UCSD-AML1 (cell line): ENCODE results near the gene TCEA3.

Source experiments
- DNase-seq: peaks from one replicate; lab custom pipeline; 2025; ENCODE audit not compliant: unreplicated experiment; lab: John Stamatoyannopoulos, UW

The TCEA3 gene

DNA sequence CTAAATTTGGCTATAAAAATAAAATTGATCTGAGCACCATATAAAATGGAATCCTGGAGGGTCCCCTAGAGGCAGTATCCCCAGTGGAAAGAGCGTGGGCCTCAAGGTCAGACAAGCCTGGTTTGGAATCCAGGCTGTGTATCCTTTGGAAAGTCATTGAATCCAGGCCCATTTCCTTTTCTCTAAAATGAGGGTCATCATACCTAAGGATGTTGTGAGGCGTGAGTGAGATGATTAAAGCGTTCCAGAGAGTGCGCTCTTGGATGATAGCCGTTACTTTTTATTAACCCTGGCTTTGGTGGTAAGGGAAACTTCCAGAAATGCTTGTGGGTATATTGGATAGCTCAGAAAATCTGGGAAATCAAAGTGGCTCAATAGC is 54.2 kb downstream of the TCEA3 start:
- DNase-seq: no peak

DNA sequence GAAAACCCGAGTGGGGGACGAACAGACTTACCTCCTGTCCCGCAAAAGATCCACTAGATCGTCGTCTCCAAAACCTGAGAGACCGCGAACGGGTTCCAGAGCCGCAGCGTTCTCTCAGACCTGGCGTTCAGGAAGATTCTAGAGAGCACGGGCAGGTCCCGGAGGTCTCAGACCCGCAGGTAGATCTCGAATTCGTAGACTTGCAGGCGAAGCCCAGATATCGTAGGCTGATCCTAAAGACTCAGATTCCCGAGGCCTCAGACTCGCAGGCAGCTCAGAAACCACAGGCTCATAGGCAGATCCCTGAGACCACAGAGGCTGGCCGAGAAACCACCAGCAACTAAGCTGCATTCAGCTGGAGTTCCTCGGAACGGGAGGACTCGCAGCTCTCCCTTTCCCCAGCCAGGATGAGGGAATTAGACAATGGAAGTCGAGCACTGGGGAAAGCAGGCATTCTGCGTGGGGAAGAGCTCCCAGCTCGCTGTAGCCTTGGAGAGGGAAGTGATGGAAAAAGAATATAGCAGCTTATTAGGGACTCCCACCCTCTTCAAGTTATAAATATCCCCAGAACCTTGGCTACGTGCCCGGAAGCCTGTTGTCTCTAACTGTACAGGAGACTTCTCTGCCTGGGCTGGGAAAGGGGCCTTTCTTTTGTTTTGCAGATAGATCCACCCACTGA is 55.1 kb downstream of the TCEA3 start, which contains the start of gene ZNF436:
ZNF436 (minus strand) TSS at position 502 of the 679 bp plus-strand sequence. CDS start 1,831 bp downstream, outside the sequence.
- DNase-seq: peak; percentile 80

GRCh38 chr1:23368562-23369334 is 55.8 kb downstream of the TCEA3 start:
- peak; percentile 92 for DNase-seq

GRCh38 chr1:23367791-23368561 is 56.6 kb downstream of the TCEA3 start:
- DNase-seq: peak; percentile 98

DNA sequence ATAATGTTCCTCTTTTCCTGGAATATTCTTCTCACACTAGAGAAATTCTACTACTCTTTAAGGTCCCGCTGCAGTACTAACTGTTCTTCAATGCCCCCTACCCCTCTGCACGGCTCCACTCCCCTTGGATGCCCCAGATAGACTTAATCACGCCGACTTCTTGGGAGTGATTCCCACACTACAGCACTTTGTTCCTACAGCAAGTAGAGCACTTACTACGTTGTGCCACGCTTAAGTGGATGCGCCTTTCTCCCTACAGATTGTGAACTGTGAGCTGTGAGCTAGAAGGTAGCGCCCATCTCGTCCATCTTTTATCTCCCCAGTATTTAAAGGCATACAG is 57.1 kb downstream of the TCEA3 start:
- DNase-seq: no peak

DNA sequence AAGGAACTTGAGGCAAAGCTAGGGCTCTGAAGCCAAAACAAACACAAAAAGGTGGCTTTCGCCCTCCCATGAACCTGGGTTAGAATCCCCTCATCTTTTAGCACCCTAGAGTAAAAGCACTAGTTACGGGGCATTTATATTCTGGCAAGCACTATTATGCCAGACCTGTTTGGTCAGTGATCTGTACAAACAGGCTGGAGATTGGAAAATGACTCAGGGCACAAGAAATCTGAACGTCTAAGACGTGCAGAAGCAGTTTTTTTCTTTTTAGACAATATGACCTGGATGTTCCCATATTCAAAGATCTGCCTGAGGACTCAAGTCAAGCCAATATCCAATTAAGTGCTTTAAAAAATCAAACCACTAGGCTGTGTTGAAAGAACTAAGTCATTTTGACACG is 58.0 kb downstream of the TCEA3 start:
- DNase-seq: no peak

- no peak for DNase-seq
Measured at GRCh38 chr1:23366146-23366545, 58.4 kb downstream of the TCEA3 start.

GRCh38 chr1:23362218-23362713 is 62.3 kb downstream of the TCEA3 start:
- DNase-seq: no peak

DNA sequence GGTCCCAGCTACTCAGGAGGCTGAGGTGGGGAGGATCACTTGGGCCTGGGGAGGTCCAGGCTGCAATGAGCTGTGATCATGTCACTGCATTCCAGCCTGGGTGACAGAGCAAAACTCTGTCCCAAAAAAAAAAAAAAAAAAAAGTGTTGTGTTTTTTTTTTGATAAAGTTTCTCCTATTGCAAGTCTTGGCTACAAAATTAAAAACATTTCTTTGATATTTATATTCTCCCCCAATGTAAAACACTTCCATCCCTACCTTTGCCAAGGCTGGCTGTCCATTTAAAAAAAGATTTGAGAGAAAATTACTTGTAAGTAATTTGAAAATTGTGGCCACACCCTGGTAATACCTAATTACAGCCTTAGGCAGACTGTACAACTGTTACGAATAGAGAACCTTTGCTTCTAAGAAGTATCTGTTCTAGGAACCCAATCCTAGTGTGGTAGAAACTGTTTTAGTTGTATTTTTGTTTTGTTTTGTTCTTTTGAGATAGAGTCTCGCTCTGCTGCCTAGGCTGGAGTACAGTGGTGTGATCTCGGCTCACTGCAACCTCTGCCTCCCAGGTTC is 66.2 kb downstream of the TCEA3 start:
- DNase-seq: no peak

GRCh38 chr1:23357138-23357908 is 67.2 kb downstream of the TCEA3 start:
- DNase-seq: no peak

DNA sequence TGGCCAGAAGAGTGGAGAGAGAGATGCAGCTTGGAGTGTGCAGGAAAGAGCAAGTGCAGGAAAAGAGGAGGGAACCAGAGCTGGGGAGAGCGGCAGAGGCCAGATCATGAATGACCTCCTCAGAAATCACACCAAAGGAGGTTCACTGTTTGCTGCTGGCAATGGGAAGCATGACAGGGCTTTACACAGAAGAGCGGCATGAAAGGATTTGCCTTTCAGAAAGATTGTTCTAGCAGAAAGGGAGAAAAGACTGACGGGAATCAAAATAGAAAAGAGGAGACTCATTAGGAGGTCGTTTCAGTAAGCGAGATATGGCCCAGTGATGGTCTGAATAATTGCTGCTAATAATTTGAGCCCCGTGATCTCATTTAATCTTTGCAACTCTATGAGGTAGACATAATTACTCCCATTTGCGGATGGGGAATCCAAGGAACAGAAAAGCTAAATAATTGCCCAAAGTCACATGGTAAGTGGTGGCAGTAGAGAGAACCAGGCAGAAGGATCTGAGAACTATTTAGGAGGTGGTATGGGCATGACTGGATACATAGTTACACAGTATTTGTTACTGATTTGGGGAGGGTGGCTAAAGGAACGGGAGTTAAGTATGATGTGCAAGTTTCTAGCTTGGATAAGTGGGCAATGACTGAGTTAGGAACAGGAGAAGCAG is 67.9 kb downstream of the TCEA3 start:
- no peak for DNase-seq

- peak; percentile 15 for DNase-seq
Measured at GRCh38 chr1:23354245-23354644, 70.3 kb downstream of the TCEA3 start.

DNA sequence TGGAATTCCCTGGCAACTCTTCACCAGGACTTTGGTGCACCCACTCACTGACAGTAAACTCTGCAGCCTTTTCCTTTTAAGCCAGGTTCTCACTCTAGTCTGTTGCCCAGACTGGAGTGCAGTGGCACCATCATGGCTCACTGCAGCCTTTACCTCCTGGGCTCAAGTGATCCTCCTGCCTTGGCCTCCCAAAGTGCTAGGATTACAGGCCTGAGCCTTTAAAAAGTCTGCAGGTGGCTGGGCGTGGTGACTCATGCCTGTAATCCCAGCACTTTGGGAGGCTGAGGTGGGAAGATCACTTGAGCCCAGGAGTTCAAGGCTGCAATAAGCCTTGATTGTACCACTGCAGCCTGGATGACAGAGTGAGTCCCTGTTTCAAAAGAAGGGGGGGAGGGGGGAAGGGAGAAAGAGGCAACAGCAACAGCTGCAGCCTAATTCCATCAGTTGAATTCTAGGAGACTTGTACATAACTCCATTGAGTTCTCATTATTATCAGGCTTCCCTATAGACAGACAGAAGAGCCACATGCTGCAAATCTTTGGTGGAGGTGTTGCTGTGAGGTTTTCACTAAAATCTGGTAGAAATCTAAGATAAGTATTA is 72.4 kb downstream of the TCEA3 start:
- DNase-seq: no peak

GRCh38 chr1:23345920-23346319 is 78.6 kb downstream of the TCEA3 start:
- no peak for DNase-seq

DNA sequence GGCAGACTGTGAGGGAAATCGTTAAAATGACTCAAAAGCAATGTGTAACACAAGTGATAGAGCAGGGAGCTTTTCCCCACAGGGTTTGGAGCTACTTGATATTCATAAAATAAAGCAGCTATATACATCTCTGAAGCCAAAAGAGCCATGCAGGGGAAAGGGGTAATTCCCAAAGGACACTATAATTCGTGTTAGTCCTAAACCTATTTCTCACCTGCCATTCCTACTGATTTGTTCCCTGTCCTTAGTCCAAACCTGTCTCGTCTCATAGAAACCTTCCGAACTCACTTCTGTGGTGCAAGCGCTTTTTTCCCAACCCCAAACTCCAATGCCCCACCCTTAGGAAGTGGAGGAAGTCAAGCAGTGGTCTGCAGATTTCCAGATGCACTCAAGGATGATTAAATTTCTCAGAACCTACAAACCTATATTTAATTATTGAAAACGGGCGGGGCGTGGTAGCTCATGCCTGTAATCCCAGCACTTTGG is 79.5 kb downstream of the TCEA3 start:
- DNase-seq: no peak

DNA sequence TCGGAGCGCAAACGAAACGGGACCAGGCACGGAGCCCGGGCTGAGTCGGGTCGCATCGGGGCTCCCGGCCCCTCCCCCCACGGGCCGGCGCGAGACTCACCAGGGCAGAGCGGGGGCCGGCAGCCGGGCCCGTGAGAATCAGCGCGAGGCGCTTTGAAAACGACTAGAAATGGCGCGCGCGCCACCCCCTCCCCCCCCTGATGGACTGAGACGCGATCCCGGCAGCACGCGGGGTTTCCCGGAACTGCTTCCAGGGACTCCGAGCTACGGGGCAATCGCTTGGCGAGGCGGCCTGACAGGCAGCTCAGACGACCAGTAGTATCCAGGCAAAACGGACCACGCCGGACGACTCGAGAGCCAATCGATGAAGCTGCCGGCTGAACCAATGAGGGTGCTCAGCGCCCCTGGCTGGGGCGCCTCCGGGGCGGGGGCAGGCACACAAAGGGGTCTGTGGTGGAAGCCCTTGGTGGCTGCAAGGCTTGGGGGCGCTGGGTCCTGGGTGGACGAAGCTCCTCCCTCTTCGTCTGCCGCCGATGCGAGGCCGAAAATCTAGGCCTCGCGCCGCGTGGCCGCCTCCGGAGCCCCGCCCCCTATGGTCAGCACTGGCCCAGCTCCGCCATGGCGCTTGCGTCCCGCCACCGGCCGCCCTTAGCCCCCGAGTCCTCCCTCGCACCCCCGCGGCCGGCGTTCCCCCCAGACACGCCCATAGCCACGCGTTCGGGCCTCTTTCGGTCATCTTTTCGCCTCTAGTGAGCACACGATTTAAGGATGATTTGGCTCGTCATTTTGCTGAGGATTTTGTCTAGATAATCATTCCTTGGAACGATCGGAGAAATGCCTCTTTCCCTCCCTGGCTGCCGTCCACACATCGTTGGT is 80.2 kb downstream of the TCEA3 start, which contains the start of gene HNRNPR:
HNRNPR (minus strand) TSS at position 174 of the 876 bp plus-strand sequence. CDS start 3,276 bp downstream, outside the sequence.
- DNase-seq: peak; percentile 99

GRCh38 chr1:23343221-23344110 is 81.1 kb downstream of the TCEA3 start:
- peak; percentile 58 for DNase-seq
